ENCODE measurements around the gene MYO9B. TPM values are rescaled to one million over a fixed set of nuclear protein-coding genes. Genes with fewer than 3 reads are reported as not detected.

The MYO9B gene
- total and polyA plus RNA-seq, 9 of the 15 experiments (the other 6 are each of a cell fraction or from before 2014, with no cell fraction given): 2.4 to 77.6 (median 23.0) TPM

GRCh38 chr19:17080440-17080801, 4.8 kb downstream of the MYO9B start:
- H3K4me3 ChIP-seq: no peak overlapping the region
- H3K27ac ChIP-seq (ENCODE audit: extremely low read depth, low read depth, low read length): no peak overlapping the region
- peaks cover 34% of the 10 kb centered on the region for H4K20me1 ChIP-seq (replicated peaks; ENCODE audit: control insufficient read depth, insufficient read depth, low read length)
- ChIA-PET CTCF (ENCODE audit: low intra/inter-chr PET ratio) (no interaction called here), POLR2A (interaction anchor here (0.9 kb wide), 1 partner anchor 11 kb away, joined by 3 read pairs; no protein-coding TSS in a partner anchor)
- intact Hi-C loops (cut with micrococcal nuclease) (no loop called here), in situ Hi-C loops (cut with MboI) (no loop called here)
- 92% methylated on average over 4 of the region's 4 CpGs for WGBS (ENCODE audit: insufficient coverage, low coverage, missing lambda C conversion rate)
- H3K4me1 ChIP-seq (replicated peaks in 1 of 2; ENCODE audit: control insufficient read depth in 2 of 2, insufficient read depth in 2 of 2, low read length in 2 of 2): peaks cover 21 to 45% of the 10 kb centered on the region in 2 experiments; a peak in 4 of 5 replicates
- no TSS peak for BruUV-seq (replicated peaks)
- no peak overlapping the region for H2AFZ ChIP-seq (ENCODE audit: low read depth, low read length)
- H3K9ac ChIP-seq (ENCODE audit: insufficient read depth in 1 of 2, low read depth in 2 of 2, low read length in 2 of 2): no peak overlapping the region; a peak in 1 of 4 replicates
- DNase-seq (ENCODE audit: extremely low read depth in 1 of 4, low spot score in 3 of 4): no peak
- H3K9me1 ChIP-seq (ENCODE audit: control insufficient read depth, insufficient read depth, low read length): peaks cover 3% of the 10 kb centered on the region
- no peaks in the 10 kb centered on the region for H3K27me3 ChIP-seq (ENCODE audit: control insufficient read depth in 2 of 2, insufficient read depth in 2 of 2, low read length in 2 of 2)
- no peaks in the 10 kb centered on the region for H3K9me3 ChIP-seq (replicated peaks; ENCODE audit: control insufficient read depth, insufficient read depth, low read depth, low read length)
- ATAC-seq: no peak
- H3K36me3 ChIP-seq (ENCODE audit: control insufficient read depth, insufficient read depth, low read length): peaks cover 13% of the 10 kb centered on the region; the same call in 2 of the 3 replicates
- H3K4me2 ChIP-seq (ENCODE audit: insufficient read depth, low read length): no peak overlapping the region
- TF ChIP-seq ZNF511 (CRISPR knock-in tag; IDR thresholded peaks at IDR 0.05) (no peak), ELF2 (CRISPR knock-in tag; IDR thresholded peaks at IDR 0.05) (no peak), TCF15 (CRISPR knock-in tag; IDR thresholded peaks at IDR 0.05) (no peak), BCL6 (CRISPR knock-in tag; IDR thresholded peaks at IDR 0.05) (no peak), ZNF785 (CRISPR knock-in tag; IDR thresholded peaks at IDR 0.05) (no peak), TARDBP (IDR thresholded peaks at IDR 0.05) (no peak), RBM25 (IDR thresholded peaks at IDR 0.05; ENCODE audit: low read depth, low read length, severe bottlenecking) (peak; percentile 31), ZNF121 (CRISPR knock-in tag; conservative IDR thresholded peaks at IDR 0.05) (peak; percentile 99), NFIX (CRISPR knock-in tag; IDR thresholded peaks at IDR 0.05; ENCODE audit: low read depth) (no peak), NUFIP1 (IDR thresholded peaks at IDR 0.05; ENCODE audit: partially characterized antibody) (no peak), JUNB (CRISPR knock-in tag; conservative IDR thresholded peaks at IDR 0.05) (no peak), E4F1 (CRISPR knock-in tag; IDR thresholded peaks at IDR 0.05; ENCODE audit: borderline replicate concordance) (no peak), ZNF75A (CRISPR knock-in tag; IDR thresholded peaks at IDR 0.05) (no peak), ZNF830 (CRISPR knock-in tag; IDR thresholded peaks at IDR 0.05) (no peak), KDM1A (IDR thresholded peaks at IDR 0.05) (peak in 1 of 2 experiments; percentile 18; a peak in 1 of 4 replicates), CLOCK (CRISPR knock-in tag; IDR thresholded peaks at IDR 0.05; ENCODE audit: borderline replicate concordance) (no peak), PPARD (CRISPR knock-in tag; IDR thresholded peaks at IDR 0.05) (no peak)
- FAIRE-seq: no peak
- H3K79me2 ChIP-seq (ENCODE audit: control insufficient read depth, insufficient read depth, low read length): peaks cover 83% of the 10 kb centered on the region
